ELF-1 (cell line): Measurements from ENCODE around the gene NUP85.
A peak's percentile ranks its signal among the peaks of the same experiment; 100 is the strongest.
"Not testable (repeated sequence)": the region's sequence is repeated elsewhere in the genome, so short reads cannot be mapped to it uniquely, and the experiment has no call there.

Source experiments
- DNase-seq: peaks from one replicate; pipeline ENCODE4 v3.0.0-alpha.2; 2016; ENCODE audit warnings: low read depth, low spot score

NUP85 gene

GRCh38 chr17:75205793-75206163, 299 bp downstream of the NUP85 start:
- no peak for DNase-seq

GRCh38 chr17:75207050-75207407, 1.6 kb downstream of the NUP85 start:
- not testable (repeated sequence) for DNase-seq

GRCh38 chr17:75207760-75208159, 2.3 kb downstream of the NUP85 start:
- no peak for DNase-seq

GRCh38 chr17:75208161-75208560, 2.7 kb downstream of the NUP85 start:
- no peak for DNase-seq

GRCh38 chr17:75209061-75209460, 3.6 kb downstream of the NUP85 start:
- DNase-seq: no peak

- no peak for DNase-seq
These were observed 12.7 kb downstream of the NUP85 start for GRCh38 chr17:75218131-75218530.

DNA sequence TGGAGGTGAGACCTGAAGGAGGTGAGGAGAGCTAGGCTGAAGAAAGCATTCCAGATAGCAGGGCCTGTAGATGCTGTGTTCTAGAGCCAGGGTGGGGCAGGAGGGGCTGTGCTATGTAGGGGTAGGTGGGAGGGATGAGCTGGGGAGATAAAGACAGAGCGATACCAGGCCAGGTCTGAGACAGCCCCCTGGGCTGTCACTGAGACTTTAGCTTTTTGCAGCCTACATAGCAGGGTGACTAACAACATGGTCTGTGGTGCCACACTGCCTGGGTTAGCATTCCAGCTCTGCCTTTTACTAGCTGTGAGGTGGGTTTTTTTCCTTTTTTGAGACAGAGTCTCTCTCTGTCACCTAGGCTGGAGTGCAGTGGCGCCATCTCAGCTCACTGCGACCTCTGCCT, 14.3 kb downstream of the NUP85 start:
- no peak for DNase-seq

GRCh38 chr17:75225016-75225415, 19.5 kb downstream of the NUP85 start:
- DNase-seq: no peak

DNA sequence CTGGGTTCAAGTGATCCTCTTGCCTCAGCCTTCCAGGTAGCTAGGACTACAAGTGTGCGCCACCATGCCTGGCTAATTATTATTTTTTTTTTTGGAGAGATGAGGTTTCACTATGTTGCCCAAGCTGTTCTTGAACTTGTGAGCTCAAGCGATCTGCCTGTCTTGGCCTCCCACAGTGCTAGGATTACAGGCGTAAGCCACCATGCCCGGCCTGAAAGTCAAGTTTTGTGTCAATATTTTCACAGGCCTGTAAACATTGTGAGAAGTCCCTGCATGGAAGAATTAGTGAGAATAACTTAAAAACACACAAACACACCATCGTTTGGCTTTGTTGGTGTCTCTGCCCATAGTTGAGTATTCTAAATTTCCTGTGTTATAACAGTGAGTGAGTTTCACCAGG, 22.2 kb downstream of the NUP85 start:
- DNase-seq: no peak

GRCh38 chr17:75228305-75228704, 22.8 kb downstream of the NUP85 start:
- DNase-seq: no peak

- DNase-seq: no peak
These were observed 23.4 kb downstream of the NUP85 start for GRCh38 chr17:75228847-75229246.

DNA sequence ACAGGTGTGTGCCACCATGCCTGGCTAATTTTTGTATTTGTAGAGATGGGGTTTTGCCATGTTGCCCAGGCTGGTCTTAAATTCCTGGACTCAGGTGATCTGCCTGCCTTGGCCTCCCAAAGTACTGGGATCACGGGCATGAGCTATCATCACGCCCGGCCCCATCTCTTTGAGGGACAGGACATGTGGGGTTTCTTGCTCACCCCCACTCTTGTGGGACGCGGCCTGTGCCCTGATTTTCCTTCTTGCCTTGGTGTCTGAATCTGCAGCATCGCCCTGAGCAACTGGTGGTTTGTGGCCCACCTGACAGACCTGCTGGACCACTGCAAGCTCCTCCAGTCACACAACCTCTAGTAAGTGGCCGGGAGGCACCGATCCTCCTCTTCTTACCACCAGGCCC, 25.6 kb downstream of the NUP85 start:
- no peak for DNase-seq

DNA sequence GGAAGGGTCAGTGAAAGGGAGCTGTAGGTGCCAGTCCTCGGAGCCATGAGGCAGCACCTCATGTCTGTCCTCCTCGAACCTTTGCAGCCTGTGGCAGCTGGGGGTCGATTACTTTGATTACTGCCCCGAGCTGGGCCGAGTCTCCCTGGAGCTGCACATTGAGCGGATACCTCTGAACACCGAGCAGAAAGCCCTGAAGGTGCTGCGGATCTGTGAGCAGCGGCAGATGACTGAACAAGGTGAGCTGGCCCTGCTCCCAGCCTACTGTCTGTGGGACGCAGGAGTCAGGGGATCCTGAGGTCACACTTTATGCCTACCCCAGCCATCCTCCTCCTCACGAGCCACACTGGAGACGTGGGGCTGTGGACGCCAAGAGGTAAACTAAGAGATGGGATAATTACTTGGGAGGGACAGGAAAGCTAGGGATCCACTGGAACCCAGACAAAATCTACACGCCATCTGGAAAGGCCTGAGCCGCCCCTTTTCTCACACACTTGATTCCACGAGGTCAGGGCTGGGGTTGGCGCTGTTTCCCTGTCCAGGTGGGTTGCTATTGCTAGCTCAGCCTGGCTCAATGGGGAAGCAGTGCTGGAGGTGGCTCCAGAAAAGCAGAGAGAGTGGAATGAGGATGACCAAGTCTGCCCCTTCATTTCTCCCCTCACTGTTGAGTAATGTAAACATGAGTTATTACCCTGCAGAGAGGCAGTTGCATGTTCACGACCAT, 26.4 kb downstream of the NUP85 start:
- no peak for DNase-seq

GRCh38 chr17:75232786-75233185, 27.3 kb downstream of the NUP85 start:
- no peak for DNase-seq

DNA sequence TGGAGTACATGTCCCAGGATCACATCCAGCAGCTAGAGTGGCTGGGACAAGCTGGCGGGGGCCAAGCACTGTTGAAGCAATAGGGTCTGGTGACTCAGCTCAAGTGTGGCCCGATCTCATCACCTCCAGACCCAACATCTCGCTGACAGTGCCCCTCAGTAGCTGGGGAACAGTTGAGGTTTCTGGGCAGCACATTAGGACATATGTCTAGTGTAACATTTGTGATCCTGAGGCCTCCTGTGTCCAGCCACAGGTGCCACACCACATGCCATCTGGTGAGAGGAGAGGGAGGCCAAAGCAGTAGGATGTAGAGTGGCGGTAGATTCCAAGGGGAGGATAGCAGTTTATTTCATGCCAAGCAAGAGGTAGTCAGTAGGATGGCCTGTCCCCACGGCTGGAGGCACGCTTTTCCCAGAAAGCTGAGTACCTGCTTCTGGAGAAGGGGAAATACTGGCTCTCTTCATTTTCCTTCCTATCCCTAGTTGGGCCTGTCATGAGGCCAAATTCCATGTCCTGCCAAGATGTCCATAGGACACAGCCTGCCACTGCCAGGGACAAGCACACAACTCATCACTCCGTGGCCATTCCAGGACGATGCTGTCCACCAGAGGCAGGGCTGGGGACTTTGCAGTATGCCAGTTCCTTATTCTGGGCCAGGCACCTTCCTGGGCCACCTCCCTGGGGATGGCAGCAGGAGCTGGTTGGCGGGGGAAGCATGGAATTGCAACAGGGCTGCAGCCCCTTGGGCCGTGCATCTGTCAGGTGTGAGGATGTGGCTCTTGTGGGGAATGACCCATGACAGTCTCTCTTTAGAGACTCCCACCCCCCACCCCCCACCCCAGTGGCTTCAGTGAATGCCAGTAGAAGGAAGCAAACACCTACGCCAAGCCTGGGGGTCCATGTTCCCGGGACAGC, 31.9 kb downstream of the NUP85 start:
- DNase-seq: no peak

- DNase-seq: no peak
These were observed 32.6 kb downstream of the NUP85 start for GRCh38 chr17:75238020-75238580.

DNA sequence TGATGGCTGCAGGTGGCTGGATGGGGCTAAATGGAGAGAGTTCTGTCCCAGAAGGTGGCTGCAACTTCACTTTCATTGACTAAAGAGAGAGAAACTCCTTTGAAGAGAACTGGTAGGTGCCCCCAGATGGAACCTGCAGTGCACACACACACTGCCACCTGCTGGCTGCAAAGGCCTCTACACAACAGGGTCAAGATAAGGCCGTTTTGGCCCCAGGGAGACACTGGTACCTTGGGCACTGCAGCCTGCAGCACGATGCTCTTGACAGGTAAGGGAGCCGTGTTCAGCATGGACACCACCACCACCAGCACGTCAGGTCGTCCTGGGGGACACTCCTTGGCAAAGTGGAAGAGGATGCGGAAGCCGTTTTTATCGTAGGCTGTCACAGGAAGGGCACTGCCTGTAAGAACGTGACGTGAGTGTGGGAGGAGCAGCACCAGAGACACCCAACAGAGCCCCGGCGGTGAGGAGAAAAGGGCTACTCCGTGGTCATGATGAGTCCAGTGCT, 33.3 kb downstream of the NUP85 start:
- peak; percentile 74 for DNase-seq

- DNase-seq: no peak
These were observed 33.7 kb downstream of the NUP85 start for GRCh38 chr17:75239214-75239613.

GRCh38 chr17:75239778-75240393, 34.4 kb downstream of the NUP85 start:
- no peak for DNase-seq

DNA sequence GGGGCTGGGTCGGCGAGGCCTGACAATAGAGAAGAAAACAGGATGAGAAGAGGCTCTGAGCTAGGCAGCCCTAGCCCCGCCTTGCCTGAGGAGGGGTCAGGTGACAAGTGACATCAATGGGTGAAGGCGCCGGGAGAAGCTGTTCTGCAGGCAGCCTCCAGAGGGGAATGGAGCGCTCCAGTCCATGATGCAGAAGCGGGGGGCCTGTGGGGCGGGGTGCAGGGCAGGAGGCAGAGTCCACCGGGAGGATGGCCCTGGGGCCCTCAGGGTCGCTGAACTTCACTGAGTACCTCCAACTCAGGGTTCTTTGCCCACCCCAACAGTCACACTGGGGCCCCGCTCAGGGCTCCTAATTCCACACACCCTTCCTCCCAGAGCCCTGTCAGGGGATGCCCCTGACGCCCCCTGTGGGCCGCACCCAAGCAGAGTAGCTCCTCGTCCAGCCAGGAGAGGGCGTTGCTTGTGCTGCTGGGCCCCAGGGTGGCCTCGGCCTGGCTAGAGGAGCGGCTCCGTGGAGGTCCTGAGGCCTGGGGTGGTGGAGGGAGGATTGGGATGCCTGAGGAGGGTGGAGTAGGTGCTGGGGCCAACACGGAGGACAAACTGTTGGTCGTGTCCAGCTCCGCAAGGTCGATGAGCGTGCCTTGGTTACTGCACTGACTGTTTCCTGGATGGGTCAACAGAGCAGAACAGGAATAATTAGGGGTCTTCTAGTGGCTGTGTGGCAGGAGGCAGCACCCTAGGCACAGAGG, 35.1 kb downstream of the NUP85 start:
- DNase-seq: peak; percentile 89

DNA sequence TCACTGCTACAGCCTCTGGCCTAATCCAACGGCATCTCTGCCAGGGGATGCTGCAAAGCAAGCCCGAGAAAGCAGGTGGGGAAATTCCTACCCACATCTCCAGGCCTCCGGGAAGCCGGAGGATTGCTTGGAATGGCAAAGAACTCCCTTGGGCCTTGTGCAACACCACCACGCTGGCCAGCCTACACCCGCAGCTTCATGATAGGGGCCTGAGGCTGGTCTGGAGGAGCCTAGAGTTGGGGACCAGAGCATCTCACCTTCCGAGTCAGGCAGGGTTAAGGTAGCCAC, 35.6 kb downstream of the NUP85 start:
- DNase-seq: no peak

- no peak for DNase-seq
These were observed 36.0 kb downstream of the NUP85 start for GRCh38 chr17:75241502-75241901.
